Right forelimb (tissue), 1 donor: ENCODE measurements around the gene PLCB3.

Experiments
- DNase-seq: peaks from one replicate; pipeline ENCODE4 v3.0.0-alpha.2; 2018

The PLCB3 gene

GRCh38 chr11:64268025-64268892, 16.9 kb downstream of the PLCB3 start:
- no peak for DNase-seq

- no peak for DNase-seq
Measured at GRCh38 chr11:64268893-64269539, 17.7 kb downstream of the PLCB3 start.

DNA sequence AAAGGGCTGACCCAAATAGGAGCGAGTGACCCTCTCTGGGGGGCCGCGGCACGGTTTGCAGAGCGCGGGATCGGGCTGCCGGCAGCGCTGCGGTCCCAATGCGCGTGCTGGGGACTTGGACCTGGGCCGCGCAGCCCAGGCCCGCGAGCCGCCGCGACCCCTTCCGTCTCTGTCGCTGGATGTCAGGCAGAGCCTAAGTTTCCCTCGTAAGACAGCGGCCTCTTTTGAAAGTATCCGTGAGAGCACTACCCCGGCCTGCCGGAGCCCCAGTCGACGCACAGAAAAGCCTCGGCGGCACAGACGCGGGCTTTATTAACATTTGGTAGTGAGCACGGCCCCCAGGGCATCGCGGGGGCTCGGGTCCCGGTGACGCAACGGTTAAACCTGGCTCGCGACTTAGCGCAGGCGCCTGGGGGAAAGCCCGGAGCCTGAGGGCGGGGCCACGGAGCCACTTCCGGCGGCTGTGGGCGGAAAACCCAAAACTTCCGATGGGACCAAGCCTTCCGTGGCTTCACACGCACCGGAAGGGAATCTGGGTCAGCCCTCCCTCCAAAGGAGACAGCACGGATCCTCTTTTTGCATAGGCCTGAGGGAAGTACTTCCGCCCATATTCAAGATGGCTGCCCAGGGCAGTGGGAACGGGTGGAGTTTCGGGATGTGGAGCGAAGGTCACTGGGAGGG, 18.4 kb downstream of the PLCB3 start:
- DNase-seq = peak; percentile 99

- no peak for DNase-seq
Measured at GRCh38 chr11:64275031-64275800, 23.9 kb downstream of the PLCB3 start.

DNA sequence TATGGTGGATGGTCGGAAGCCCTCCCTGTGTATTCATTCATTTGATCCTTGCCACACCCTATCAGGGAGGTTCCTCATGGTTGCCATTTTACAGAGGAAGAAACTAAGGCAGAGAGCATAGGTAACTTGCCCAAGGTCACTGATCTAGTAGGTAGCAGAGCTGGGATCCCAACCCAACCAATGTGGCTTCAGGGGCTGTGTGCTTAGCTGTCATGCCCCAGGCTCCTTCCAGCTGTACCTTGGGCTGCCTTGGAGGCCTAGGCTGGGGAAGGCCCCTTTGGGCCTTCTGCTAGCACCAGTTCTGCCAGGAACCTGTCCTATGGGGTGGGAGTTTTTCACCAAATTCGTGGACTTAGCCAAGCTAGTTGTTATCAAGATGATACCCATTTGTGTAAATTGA, 24.5 kb downstream of the PLCB3 start:
- no peak for DNase-seq

DNA sequence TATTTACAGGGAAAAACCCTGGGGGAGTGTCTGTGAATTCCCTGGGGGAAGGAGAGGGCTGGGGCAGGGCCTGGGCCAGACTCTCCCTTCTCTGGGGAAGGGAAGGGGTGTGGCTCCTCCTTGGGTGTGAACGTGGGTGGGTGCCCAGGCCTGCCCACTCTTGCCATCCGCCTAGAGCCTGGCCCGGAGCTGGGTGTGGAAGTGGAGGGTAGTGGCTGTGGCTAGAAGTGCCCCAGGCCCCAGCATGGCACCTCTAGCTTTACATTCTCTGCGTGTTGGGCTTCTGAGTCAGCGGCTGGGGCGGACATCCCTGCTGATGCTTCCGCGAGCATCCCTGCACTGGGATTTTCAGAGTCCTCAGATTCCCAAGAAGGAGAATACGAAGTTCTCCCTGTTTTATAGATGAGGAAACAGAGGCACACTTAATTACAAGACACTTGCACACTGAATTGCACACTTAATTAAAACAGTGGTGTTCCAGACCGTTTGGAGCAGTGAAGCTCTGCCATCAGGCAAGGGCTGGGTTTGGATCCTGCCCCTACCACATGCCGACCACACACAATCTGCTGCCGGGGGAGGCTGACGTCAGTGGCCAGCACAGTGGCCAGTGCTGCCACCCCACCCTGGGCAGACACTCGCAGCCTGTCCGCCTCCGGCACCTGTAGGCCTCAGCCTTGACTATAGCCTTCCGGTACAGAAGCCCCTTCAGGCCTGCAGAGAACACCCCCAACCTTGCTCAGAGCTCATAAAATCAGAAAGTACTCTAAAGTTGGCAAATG, 25.5 kb downstream of the PLCB3 start:
- DNase-seq = no peak

GRCh38 chr11:64278576-64279190, 27.4 kb downstream of the PLCB3 start:
- DNase-seq = no peak

DNA sequence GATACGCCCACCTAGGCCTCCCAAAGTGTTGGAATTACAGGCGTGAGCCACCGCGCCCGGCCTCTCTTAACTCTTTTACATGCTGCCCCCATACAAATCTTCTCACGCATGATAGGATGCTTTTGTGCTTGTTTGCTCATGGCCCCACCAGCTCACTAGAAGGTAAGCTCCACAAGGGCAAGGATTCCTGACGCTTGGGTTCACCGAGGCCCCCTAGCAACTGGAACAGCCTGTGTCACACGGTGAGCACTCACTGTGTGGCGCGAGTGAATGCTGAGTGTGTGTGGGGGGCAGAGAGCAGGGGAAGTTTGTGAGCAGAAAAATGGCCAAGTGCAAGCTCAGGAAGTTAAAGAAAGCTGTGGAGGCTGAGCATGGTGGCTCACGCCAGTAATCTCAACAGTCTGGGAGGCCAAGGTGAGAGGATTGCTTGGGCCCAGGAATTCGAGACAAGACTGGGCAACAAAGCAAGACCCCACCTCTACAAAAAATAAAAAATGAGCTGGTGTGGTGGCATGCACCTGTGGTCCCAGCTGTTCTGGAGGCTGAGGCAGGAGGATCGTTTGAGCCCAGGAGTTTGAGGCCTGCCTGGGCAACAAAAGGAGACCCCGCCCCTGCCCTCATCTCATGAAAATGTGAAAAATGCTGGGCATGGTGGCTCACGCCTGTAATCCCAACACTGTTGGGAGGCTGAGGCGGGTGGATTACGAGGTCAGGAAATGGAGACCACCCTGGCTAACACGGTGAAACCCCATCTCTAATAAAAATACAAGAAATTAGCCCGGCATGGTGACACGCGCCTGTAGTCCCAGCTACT, 30.8 kb downstream of the PLCB3 start:
- DNase-seq = no peak

- DNase-seq = no peak
Measured at GRCh38 chr11:64283092-64283491, 31.8 kb downstream of the PLCB3 start.

GRCh38 chr11:64284048-64284961, 33.0 kb downstream of the PLCB3 start, which contains the start of gene BAD:
BAD (minus strand) TSS chr11:64284665; CDS start chr11:64284368, 297 bp downstream.
- peak; percentile 97 for DNase-seq

DNA sequence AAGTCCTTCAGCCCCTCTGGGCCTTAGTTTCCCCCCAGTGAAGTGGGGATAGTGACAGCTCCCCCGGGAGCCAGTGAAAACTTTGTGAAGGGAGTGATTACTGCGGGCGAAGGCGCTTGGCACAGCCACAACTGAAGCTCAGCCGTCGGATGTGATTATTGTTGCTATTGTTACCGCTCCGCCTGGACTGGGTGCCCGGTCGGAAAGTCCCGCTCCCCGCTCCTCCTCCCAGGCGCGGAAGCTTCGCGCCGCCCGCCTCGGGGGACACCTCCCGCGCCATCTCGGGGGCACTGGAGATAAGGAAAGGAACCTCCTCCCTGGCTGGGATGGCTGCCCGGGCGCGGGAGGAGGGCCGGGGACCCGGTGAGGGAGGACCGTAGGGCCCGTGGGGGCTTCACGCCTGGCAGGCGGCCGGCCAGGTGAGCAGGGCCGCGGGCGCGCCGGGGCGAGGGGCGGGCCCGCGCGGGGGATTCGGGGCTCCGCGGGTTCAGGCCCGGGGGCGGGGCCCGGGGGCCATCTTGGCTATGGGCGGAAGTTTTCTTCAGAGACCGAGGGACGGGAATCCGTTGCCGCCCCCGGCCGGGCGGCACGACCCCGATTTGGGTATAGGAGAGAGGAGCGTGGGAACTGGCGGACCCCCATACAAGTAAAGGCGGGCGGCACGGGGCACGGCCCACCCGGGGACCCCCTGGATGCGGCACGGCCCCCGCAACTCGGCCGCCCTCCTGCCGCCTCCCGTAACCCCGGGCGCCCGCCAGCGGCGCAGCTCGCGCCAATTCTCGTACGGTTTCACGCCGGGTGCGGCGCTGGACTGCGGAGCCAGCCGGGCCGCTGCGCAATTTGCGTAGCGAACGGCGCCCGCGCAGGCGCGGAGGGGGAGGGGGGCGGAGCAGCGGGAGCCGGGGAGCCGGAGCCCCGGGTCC, 33.9 kb downstream of the PLCB3 start, which contains the start of gene GPR137:
TSS of gene GPR137 (plus strand) at position 887 of the 923 bp plus-strand sequence. CDS start 677 bp downstream, outside the sequence.
- DNase-seq = peak; percentile 95

DNA sequence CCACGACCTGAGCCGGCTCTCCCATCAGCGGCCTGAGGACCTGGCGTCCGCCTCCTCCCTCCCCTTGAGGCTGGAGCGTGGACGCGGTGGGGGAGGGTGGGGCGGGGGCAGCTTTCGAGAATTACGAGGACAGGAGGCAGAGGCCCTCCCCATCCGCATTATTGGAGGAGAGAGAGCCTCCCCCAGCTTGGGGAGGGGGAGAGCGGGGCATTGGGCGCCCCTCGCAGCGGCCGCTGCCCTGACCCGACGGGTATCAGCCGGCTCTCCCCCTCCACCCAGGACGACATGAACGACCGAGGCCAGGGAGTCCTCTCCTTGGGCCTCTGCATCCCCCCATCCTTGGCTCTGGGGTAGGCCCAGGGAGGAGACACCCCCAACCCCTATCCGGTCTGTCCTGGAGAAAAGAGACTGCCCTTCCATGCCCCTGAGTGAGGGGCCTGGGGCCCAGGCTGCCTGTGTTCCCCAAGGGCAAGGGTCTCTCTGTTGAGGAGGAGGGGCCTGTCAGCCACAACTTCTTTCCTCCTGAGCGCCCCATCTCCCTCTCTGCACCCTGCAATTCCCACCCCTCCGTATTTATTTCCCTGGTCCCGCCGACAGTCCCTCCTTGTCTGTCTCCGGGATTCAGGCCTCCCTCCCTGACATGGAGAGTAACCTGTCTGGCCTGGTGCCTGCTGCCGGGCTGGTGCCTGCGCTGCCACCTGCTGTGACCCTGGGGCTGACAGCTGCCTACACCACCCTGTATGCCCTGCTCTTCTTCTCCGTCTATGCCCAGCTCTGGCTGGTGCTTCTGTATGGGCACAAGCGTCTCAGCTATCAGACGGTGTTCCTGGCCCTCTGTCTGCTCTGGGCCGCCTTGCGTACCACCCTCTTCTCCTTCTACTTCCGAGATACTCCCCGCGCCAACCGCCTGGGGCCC, 34.8 kb downstream of the PLCB3 start:
- no peak for DNase-seq

- no peak for DNase-seq
Measured at GRCh38 chr11:64286801-64287159, 35.5 kb downstream of the PLCB3 start.

DNA sequence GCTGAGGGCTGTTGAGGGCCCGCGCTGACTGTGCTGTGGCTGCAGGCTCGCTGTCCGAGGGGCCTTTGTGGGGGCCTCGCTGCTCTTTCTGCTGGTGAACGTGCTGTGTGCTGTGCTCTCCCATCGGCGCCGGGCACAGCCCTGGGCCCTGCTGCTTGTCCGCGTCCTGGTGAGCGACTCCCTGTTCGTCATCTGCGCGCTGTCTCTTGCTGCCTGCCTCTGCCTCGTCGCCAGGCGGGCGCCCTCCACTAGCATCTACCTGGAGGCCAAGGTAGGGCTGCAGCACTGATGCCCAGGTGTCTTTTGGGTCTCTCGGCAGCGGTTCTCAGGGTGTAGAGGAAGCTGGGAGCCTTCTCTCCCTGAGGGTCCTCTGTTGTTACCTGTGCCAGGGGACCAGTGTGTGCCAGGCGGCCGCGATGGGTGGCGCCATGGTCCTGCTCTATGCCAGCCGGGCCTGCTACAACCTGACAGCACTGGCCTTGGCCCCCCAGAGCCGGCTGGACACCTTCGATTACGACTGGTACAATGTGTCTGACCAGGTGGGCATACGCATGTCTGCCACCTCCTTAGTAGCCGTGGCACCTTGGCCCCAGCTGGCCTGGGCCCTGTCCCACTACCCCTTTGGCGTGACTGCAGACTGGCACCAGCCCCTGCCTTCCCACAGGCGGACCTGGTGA, 36.5 kb downstream of the PLCB3 start:
- DNase-seq = no peak

DNA sequence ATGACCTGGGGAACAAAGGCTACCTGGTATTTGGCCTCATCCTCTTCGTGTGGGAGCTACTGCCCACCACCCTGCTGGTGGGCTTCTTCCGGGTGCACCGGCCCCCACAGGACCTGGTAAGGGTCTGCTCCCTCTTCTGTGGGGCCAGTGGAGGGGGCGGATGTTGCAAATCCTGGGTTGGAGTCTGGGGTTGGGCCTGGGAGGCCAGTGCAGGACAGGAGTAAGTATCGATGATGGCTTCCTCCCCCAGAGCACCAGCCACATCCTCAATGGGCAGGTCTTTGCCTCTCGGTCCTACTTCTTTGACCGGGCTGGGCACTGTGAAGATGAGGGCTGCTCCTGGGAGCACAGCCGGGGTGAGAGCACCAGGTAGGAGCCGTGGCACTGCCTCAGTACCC, 37.0 kb downstream of the PLCB3 start:
- DNase-seq = no peak

DNA sequence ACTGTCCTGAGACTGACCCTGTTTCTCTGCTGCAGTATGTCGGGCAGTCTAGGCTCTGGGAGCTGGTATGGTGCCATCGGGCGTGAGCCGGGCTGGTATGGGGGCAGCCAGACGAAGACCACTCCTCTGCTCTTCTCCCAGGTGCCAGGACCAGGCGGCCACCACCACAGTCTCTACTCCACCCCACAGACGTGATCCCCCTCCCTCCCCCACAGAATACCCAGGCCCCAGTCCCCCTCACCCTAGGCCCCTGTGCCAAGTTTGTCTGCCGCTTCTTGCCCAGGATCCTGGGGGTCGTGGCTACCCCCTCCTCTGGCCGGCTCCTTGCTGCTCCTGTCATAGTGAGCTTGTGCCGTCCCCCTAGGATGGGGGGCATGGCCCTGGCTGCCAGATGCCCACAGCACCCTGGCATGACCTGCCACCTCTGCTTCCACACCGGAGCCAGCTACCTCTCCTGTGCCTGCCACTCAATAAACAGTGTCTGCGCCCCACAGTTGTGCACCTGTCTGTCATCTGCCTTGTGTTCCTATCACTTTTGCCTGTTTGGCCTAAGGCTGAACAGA, 37.8 kb downstream of the PLCB3 start:
- no peak for DNase-seq
